Activated effector memory CD4-positive, alpha-beta T cell treated with anti-CD3 and anti-CD28 coated beads, Interleukin-2, amount 50 U/mL, for 16 hours (primary cell): Measurements from ENCODE around the gene PPP1R26.

Experiments used
- DNase-seq: peaks from one replicate; pipeline ENCODE4 v3.0.0-alpha.2; 2020

The PPP1R26 gene

DNA sequence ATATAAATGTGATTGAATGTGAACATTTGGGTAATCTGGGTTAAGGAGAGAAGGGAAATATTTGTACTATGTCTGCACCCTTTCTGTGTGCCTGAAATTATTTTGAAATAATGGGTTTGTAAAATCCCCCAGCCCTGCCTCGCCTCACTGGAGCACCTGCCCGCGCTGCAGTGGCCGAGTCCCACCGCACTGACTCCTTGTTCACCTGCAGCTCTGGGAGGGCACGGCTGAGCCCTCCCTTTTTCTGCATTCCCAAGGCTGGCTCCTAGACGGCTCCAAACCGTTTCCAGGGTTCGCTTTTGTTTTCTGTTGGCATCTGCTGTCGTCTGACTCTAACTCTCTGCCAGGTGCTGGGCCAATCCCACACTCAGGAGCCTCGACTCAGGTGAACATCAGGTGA, 17.6 kb upstream of the PPP1R26 start:
- no peak for DNase-seq

DNA sequence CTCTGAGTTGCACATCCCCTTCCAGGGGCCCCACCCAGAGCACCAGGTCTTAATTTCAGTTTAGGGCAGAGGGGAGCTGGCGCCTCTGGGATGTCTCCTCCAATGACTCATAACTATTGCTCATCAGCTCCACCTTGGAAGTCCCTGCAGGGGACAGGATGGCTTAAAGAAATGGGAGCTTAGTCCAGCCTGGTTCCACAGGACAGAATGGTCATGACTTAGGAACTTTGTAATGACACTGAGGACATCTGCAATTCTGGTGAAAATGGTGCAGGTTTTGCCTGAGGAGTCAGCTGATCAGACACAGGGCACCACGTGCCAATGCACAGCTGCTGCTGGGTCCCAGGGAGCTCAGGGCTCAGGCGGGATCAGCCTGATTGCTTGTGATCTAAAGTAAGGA, 16.4 kb upstream of the PPP1R26 start:
- no peak for DNase-seq

DNA sequence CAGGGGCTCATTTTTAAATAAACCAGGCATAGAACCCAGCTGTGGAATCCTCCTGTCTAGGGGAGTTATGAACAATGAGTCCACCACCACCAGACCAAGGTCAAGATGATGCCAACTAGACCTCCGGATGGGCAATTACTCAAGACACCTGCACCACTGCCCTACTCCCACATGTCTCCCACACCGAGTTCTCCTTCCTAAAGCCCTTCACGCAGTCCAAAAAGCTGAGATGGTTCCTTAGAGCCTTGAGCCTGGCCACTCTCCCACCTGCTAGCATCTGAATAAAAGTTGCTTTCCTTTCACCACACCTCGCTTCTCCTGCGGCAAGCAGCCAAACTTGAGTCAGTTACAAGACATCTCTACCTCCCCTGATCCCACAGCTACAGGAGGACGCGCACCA, 15.4 kb upstream of the PPP1R26 start:
- no peak for DNase-seq

DNA sequence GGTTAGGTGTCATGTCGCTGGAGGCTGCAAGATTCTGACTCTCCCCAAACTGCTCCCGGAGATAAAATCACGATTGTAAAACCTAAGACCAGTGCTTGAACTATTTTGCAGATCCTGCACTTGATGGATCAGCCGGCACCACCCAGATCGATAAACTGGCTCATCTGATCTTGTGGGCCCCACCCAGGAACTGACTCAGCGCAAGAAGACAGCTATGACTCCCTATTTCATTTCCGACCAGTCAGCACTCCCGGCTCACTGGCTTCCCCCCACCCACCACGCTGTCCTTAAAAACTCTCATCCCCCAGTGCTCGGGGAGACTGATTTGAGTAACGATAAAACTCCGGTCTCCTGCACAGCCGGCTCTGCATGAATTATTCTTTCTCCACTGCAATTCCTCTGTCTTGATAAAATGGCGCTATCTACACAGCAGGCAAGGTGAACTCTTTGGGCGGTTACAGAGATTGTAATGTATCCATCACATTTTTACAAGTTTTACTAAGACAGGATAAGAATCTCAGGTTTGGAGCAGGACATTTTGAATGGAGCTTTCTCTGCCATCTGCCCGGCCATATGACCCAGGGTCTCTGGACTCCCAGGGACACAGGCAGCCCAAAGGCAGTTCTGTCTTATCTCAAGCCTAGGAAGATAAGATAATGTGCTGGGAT, 10.6 kb upstream of the PPP1R26 start:
- peak; percentile 88 for DNase-seq

DNA sequence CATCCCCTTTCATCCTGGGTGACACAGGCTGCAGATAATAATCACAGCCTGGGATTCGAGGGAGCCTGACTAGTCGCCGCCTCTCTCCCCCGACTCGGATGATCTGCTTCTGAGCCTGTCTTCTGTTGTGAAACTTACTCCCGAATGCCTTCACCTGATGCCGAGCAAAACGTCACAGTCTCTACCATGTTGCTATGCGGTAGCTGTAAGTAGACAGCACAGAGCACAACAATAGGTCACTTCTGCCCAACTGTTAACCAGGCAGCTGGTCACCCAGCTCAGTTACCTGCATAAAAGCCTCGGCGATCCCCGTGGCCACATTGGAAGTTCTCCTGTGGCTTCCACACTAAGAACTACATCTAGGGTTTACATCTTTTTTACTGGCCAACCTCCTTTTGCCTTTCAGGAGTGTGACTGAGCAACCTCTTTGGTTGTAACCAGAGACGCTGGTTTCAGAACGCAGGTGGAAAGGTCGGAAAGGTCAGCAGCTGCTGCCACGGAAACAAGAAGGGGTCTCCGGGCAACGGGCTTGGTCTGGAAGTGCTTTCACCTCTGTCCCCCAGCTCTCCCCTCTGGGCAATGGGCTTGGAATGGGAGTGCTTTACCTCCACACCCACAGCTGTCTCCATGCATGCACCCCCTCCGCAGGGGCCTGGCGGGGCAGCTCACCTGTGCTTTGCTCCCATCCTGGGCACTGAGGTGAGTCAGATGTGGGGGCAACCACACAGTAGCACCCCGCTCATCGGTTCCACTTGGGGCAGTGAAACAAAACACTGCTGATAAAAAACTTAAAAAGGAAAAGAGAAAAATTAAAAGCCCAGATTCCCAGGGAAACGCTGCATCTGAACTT, 7.6 kb upstream of the PPP1R26 start:
- DNase-seq, result no peak

DNA sequence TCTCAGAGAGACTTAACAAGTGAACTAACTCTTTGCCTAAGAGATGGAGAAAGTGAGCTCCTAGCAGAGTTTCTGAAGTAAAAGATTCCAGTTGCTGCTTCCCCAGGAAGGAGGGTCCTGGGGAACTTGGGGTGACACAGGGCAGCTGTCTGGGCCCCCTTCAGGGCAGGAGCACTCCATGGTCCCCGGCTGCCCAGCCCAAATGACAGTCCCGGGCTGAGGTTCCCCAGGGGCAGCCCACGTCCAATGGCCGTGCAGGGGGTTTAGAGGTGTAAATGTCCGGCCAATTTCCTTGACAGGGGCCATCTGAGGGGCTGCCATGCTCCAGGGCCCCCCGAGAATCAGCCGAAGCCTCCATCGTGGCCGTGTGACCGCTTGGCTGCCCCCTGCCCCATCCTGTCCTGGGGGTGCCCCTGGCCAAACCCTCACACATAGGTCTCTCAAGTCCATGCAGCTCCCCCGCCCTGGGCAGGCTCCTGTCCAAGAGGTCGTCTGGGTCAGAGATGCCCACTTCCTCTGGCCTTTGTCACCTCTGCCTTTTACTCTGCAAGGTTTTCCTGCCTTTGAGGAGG, 5.5 kb upstream of the PPP1R26 start:
- no peak for DNase-seq

DNA sequence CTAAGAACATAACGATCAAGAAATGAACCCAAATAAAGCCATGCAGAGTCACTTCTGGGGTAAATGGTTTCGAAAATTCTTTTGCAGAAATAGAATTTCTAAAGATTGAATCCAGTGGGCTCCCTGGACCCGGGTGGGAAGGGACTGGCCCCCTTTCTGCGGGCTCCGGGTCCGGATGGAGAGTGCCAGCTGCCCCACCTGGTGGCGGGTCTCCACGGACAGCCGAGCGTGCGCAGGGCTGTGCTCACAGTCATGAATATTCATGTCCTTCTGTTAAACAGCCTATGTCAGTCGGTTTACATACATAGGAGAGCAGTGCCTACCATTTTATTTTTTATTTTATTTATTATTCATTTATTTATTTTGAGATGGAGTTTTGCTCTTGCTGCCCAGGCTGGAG, 4.7 kb upstream of the PPP1R26 start:
- peak; percentile 72 for DNase-seq

DNA sequence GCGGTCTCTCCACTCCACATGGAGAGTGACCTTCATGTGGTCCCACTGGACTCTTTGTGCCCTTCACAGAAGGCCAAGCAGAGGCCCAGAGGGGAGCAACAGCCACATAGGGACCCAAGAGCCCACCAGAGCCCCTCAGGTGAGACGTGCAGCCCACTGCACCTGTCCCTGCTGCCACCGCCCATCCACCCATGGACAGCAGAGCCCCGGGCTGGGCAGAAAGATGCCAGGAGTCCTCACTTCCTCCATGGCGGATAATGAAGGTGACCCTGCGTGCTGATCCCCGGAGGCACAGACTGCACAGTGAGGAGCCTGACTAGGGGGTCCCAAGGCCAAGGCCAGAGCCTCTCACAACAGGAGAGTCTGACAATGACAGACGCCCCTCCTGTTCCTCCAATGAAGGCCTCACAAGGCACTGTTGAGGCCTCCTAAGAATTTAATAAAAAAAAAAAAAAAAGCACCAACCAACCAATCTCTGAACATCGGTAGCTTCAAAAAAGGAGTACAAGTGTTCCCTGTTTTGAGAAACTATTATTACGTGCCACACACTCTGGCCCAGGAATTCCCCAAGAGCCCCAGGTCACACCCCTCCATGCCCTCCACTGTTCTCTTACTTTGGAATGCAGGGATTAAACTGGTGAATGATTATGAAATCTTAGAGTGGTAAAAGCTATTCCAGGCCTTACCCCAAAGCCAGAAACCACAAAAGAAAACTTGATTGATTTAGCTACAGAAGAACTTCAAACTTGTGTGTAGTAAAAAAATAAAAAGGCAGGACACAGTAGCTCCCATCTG, 2.8 kb upstream of the PPP1R26 start:
- DNase-seq, result no peak

DNA sequence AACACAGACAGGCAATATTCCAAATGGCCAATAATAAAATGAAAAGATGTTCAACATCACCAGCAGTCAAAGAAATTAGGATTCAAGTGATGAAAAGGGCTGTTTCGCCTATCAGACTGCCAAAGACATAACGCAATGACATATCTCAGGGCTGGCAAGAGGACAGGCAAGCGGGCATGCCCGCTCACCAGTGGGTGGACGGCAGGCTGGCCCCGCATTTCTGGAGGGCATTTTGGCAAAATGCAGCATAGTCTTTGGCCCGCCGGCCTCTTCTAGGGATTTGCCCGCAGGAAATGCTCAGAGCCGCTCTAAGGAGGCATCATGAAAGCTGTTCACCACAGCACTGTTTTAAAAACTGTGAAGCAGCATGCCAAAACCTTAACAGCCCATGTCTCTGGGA, 1.4 kb upstream of the PPP1R26 start:
- DNase-seq, result no peak

DNA sequence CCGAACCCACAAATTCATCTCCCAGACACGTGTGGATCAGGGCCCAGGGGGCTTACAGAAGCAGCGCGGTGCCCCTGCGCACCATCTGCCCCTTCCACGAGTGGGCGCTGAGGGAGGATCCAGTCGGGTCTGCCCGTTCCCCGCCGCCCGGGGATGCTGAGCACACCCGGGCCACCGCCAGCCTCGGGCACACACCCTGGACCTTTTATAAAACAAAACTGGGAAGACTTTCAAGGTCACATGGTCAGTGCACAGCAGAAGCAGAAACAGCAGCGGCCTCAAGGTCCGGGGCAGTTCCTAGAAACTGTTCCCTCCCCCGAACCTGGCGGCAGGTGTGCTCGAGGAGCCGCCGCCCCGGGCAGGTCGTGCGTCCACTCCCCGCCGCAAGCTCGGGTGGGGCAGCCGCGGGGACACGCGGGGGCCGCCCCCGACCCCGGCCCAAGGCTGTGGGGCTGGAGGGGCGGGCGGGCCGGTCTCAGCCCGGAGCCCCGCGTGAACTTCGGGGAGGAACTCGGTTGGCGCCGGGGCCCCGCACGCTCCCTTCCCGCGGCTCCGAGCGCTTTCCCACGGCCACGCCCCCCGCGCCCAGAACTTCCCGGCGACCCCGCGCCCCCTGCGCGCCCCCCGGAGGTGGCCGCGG, 633 bp upstream of the PPP1R26 start:
- DNase-seq, result no peak

DNA sequence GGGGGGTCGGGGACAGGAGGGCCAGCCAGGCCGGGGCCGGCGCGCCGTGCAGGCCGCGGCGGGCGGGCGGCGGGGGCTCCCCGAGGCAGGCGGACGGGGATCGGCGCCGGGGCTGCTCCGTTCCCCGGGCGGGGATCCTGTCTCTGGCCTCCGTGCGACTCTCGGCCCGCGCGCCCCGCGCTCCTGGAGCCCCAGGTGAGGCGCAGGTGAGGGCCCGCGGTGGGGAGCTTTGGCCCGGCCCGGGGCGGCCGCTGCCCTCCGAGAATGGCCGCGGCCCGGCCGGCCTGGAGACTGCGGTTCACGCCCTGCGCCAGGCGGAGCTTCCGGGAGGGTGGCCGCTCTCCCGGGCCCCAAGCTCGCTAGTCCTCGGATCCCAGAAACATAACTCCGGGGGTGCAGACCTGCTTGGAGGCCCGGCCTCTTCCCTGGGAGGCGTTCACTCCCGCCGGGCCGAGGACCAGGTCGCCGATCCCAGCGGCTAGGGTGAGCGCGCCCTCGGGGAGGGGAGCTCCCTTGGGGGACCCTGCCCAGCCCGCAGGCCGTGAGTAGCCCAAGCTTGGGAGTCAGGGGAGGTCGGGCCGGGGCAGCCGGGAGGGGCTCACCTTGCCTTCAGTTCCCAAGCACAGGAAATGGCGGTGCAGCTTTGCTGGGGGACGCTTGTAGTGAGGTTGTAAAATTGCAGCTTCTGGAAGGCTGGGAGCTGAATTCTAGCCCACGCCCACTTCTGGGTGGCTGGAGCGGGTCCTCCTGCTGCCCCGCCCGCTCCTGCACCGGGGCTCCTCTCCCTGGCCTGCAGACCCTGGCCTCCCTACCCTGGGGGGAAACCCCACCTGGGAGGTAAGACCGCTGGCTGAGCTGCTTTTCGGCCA, 723 bp downstream of the PPP1R26 start:
- no peak for DNase-seq

DNA sequence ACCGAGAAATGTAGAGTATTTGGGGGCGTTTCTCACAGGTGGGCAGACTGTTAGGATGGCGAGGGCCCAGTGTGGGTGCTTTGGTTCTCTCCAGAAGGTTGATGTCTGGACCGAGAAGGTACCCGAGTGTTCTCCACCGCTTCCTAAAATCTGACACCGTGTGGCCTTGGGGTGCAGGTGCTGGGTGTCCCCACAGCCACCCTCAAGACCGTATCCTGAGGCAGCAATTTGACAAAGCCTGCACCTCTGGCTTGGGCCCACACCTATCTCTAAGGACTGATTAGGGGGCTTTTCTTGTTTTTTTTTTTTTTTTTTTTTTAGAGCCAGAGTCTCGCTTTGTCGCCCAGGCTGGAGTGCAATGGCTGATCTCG, 1.3 kb downstream of the PPP1R26 start:
- DNase-seq, result no peak

DNA sequence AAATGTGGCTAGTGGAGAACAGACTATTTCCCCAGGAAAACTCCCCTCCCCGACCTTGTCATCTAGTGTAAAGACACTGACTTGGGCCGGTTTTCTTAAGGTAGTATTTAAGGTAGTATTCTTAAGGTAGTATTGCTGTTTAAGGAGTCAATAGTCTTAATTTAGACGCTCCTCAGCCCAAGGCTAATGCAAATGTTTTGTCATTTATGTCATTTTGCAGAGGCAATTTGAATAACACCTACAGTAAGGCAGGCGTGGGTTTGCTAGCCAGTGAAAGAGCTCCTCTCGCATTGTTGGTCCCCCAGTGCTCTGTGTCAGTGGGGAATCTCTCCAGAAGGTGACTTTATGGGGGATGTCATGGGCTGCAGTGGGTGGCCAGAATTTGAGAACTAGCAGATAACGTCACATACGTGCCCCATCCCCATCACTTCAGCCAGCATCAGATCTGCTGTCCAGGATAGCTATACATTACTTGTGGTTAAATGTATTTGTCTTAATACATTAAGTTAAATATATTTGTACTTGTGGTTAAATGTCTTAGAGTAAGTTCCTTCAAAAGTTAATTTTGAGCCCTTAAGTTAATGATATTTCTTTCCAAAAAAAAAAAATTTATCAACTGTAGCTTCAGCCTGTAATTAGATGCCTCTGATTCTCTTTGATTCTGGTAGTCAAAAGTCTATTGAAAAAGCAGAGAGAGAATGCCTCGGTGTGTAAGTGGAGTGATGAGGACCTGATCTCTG, 2.6 kb downstream of the PPP1R26 start:
- DNase-seq, result no peak

DNA sequence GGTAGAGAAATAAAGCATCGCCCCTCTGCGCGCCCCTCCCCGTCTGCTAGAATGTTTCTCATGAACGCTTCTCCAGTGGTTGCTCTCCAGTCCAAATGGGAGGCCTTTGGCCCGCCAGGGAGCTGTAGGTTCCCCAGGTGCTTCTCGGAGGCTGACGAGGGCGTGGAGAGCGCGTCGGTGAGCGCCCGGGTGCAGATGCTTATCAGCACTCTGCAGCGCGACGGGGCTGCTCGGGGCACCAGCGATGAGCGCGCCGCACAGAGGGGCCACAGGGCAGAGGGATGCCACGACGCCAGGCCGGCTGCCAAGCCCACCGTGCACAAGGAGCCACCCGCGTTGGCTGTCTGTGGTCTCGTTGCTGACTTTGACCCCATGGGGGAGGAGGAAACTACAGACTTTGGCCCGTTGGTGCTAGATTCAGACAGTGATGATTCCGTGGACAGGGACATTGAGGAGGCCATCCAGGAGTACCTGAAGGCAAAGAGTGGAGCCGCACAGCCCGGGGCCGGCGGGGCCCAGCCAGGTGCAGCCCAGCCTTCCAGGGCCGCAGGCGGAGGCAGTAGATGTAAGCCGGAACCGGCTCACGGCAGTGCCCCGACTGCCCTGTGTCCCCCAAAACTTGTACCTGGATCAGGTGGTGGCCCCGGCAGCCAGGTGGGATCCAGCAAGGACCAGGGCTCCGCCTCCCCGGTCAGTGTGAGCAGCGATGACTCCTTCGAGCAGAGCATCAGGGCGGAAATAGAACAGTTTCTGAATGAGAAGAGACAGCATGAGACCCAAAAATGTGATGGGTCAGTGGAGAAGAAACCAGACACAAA, 5.1 kb downstream of the PPP1R26 start:
- no peak for DNase-seq

DNA sequence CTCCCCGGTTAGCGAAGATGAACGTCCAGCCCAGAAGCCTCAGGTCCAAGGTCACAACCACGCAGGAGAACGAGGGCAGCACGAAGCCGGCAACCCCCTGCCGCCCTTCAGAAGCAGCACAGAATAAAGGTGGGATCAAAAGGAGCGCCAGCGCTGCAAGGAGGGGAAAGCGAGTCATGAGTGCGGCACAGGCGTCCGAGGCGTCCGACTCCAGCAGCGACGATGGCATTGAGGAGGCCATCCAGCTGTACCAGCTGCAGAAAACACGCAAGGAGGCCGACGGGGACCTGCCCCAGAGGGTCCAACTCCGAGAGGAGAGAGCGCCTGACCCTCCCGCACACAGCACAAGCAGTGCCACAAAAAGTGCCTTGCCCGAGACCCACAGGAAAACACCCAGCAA, 5.8 kb downstream of the PPP1R26 start:
- no peak for DNase-seq

DNA sequence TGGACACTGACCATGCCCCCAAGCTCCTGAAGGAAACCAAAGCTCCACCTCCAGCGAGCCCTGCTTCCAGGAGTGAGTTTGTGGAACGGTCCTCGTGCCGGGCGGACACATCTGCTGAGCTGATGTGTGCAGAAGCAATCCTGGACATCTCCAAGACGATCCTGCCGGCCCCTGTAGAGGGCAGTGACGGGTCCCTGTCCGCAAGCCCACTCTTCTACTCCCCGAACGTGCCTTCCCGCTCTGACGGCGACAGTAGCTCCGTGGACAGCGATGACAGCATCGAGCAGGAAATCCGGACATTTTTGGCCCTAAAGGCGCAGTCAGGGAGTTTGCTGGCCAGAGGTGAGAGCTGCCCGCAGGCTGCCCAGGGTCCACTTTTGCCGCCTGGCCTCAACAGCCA, 6.2 kb downstream of the PPP1R26 start:
- DNase-seq, result no peak

DNA sequence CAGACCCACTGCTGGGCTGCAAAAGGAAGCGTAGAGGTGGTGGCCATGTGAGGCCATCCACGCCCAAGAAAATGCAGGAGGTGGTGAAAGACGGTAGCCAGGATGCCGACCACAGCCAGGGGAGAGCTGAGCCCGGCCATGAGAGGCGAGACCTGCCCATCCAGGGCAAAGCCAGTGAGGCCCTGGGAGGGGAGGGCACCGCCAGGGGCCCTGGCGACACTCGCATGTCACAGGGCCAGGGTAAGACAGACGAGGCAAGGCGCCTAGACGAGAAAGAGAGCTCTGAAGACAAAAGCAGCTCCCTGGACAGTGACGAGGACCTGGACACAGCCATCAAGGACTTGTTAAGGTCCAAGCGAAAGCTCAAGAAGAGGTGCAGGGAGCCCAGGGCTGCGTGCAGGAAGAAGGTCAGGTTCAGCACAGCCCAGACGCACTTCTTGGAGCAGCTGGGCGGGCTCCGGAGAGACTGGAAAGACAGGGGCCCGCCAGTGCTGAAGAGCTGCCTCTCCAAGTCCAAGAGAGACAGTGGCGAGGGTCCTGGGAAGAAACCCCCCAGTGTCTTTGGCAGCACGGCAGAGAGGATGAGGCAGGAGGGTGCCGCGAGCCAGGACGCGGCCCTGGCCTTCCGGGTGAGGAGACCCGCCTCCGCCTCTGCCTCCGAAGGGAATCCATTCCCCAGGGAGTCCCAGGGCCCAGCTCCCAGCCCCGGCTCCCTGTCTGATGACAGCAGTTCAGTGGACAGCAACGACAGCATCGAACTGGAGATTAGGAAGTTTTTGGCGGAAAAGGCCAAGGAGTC, 6.9 kb downstream of the PPP1R26 start:
- no peak for DNase-seq

DNA sequence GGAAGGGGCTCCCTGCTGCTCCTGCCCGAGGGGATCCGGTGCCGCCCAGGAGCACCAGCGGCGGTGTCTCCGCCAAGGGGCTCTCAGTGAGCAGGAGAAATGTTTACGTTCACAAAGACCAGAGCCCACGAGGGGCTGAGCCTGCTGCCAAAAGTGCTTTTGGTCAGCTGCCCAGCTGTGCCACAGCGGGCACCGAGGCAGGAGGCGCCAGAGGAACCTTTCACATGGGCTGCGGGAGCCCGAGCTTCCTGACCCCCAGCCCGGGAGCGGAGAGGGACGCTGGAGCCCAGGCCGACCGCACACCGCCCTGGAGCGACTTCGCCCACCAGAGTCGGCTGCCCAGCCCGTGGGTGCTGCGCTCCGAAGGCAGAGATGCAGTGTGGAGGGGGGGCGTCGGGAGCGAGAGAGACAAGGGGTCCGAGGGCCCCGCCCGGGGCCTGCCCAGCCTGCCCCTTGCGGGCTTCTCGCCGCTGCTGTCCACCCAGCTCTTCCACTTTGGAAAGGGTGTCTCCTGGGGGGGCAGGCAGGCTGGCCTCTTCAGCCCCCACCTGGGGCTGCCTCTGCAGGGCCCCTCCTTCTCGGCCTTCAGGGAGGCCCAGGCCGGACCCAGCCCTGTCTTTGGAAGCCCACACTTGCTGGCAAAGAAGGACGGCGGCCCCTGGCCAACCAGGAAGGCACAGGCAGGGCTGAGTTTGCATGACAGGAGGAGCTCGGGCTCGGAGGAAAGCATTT, 7.9 kb downstream of the PPP1R26 start:
- no peak for DNase-seq

DNA sequence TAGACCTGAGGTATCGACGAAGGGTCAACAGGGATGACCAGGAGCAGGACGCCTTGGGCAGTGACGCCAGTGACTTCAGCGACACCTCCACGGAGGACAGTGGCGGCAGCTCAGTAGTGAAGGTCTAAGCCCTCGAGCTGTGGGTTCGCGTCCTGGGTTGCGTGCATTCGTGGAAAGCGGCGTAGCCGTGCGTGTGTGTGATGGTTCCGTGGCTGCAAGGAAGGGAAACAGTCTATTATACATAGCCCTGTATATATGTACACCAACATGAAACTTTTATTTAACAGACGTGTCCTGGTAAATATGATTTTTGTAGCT, 8.4 kb downstream of the PPP1R26 start:
- DNase-seq, result no peak
